Osteocyte (in vitro differentiated cells): ENCODE measurements around the gene YY1AP1. TPM values are rescaled to one million over a fixed set of nuclear protein-coding genes. Genes with fewer than 3 reads are reported as not detected.

ENCODE experiments used
- DNase-seq: peaks from one replicate; pipeline ENCODE4 v3.0.0; 2021; ENCODE audit warnings: mixed read lengths; ENCODE audit not compliant: unreplicated experiment; ENCODE audit errors: extremely low spot score
- H3K27ac Mint-ChIP-seq: one replicate; pipeline ENCODE4 v1.8.0; 2021; ENCODE audit warnings: mild to moderate bottlenecking, mixed read lengths; ENCODE audit not compliant: unreplicated experiment
- H3K27me3 Mint-ChIP-seq: one replicate; pipeline ENCODE4 v1.8.0; 2021; ENCODE audit warnings: mixed read lengths; ENCODE audit not compliant: unreplicated experiment
- H3K36me3 Mint-ChIP-seq: one replicate; pipeline ENCODE4 v1.8.0; 2021; ENCODE audit warnings: mixed read lengths; ENCODE audit not compliant: unreplicated experiment
- H3K4me1 Mint-ChIP-seq: one replicate; pipeline ENCODE4 v1.8.0; 2021; ENCODE audit warnings: mixed read lengths; ENCODE audit not compliant: unreplicated experiment
- H3K4me3 Mint-ChIP-seq: one replicate; pipeline ENCODE4 v1.8.0; 2021; ENCODE audit warnings: mild to moderate bottlenecking, moderate library complexity, mixed read lengths; ENCODE audit not compliant: unreplicated experiment
- H3K9me3 Mint-ChIP-seq: one replicate; pipeline ENCODE4 v1.8.0; 2021; ENCODE audit warnings: mixed read lengths; ENCODE audit not compliant: unreplicated experiment
- CTCF ChIP-seq: fragments of 200-600 bp; sonication (generic); IDR thresholded peaks from 2 replicates; pipeline ENCODE4 v1.5.0; 2021; ENCODE audit warnings: antibody characterized with exemption, mild to moderate bottlenecking, moderate library complexity
- total RNA-seq: library from RNA; stranded (reverse); gene quantifications from 2 replicates; pipeline ENCODE4 v1.2.1, GENCODE V29; 2021

YY1AP1 gene
- total RNA-seq, 1 donor from 2014 or later = 53.3 TPM

GRCh38 chr1:155697046-155697445 is 8.5 kb upstream of the YY1AP1 start:
- no peaks in the 10 kb centered on the region for H3K27me3 Mint-ChIP-seq
- DNase-seq = no peak
- peaks cover 5% of the 10 kb centered on the region for H3K4me1 Mint-ChIP-seq
- no peak overlapping the region for H3K27ac Mint-ChIP-seq
- H3K4me3 Mint-ChIP-seq = no peak overlapping the region
- H3K9me3 Mint-ChIP-seq = peaks cover 9% of the 10 kb centered on the region
- peaks cover 9% of the 10 kb centered on the region for H3K36me3 Mint-ChIP-seq
- TF ChIP-seq CTCF = no peak

- TF ChIP-seq CTCF = no peak
- H3K27me3 Mint-ChIP-seq = no peaks in the 10 kb centered on the region
- DNase-seq = no peak
- H3K4me1 Mint-ChIP-seq = peaks cover 5% of the 10 kb centered on the region
- H3K27ac Mint-ChIP-seq = no peak overlapping the region
- peaks cover 15% of the 10 kb centered on the region for H3K36me3 Mint-ChIP-seq
- H3K9me3 Mint-ChIP-seq = peaks cover 9% of the 10 kb centered on the region
- no peak overlapping the region for H3K4me3 Mint-ChIP-seq
Measured at GRCh38 chr1:155696524-155696923, 8.0 kb upstream of the YY1AP1 start.

GRCh38 chr1:155695608-155696007 is 7.0 kb upstream of the YY1AP1 start:
- H3K27ac Mint-ChIP-seq = no peak overlapping the region
- no peak for TF ChIP-seq CTCF
- H3K4me3 Mint-ChIP-seq = no peak overlapping the region
- no peak for DNase-seq
- H3K36me3 Mint-ChIP-seq = peaks cover 20% of the 10 kb centered on the region
- H3K9me3 Mint-ChIP-seq = peaks cover 9% of the 10 kb centered on the region
- H3K4me1 Mint-ChIP-seq = peaks cover 8% of the 10 kb centered on the region
- no peaks in the 10 kb centered on the region for H3K27me3 Mint-ChIP-seq

- peaks cover 20% of the 10 kb centered on the region for H3K36me3 Mint-ChIP-seq
- peaks cover 9% of the 10 kb centered on the region for H3K9me3 Mint-ChIP-seq
- TF ChIP-seq CTCF = no peak
- no peak overlapping the region for H3K27ac Mint-ChIP-seq
- H3K4me3 Mint-ChIP-seq = no peak overlapping the region
- peaks cover 12% of the 10 kb centered on the region for H3K4me1 Mint-ChIP-seq
- no peak for DNase-seq
- H3K27me3 Mint-ChIP-seq = no peaks in the 10 kb centered on the region
Measured at GRCh38 chr1:155695072-155695471, 6.5 kb upstream of the YY1AP1 start.

GRCh38 chr1:155694167-155694566 is 5.6 kb upstream of the YY1AP1 start:
- Mint-ChIP-seq H3K36me3 (peaks cover 20% of the 10 kb centered on the region), H3K27ac (no peak overlapping the region), H3K4me1 (peaks cover 19% of the 10 kb centered on the region), H3K4me3 (no peak overlapping the region), H3K27me3 (no peaks in the 10 kb centered on the region), H3K9me3 (peaks cover 9% of the 10 kb centered on the region)
- TF ChIP-seq CTCF = no peak
- no peak for DNase-seq
